HCT116 (cell line): ENCODE measurements around the gene RNF130. TPM values are rescaled to one million over a fixed set of nuclear protein-coding genes. Genes with fewer than 3 reads are reported as not detected.

Experiments
- ATAC-seq: fragments of 200-7000 bp; cut with Tn5 transposase; 2 replicates; pipeline ENCODE4 v1.9.1; 2020; ENCODE audit warnings: mild to moderate bottlenecking, moderate library complexity
- BruUV-seq: library from RNA; stranded (reverse); fragments of 400-500 nt; replicated peaks from 2 replicates; lab custom pipeline; 2021; lab: Mats Ljungman, UMichigan
- CTCF ChIA-PET: fragments of 300-600 bp; sonication (Branson Sonifier 250); formaldehyde crosslinking; loops from one replicate; lab custom pipeline; 2021; ENCODE audit warnings: antibody characterized with exemption; lab: Charles Lee
- POLR2A ChIA-PET: fragments of 300-600, 350-600 bp; sonication (Branson Sonifier 250); formaldehyde crosslinking; loops from one replicate; lab custom pipeline; 2021; ENCODE audit warnings: antibody characterized with exemption; lab: Charles Lee
- RAD21 ChIA-PET, 2 experiments: fragments of 300-600 bp; sonication (Branson Sonifier 250); formaldehyde crosslinking; loops; one replicate each; lab custom pipeline; 2023; ENCODE audit warnings: low total read pairs in 2 of 2; ENCODE audit not compliant: uncharacterized antibody in 2 of 2, unreplicated experiment in 2 of 2, low non-redundant PET in 1 of 2; lab: Charles Lee
- DNase-seq: peaks from one replicate; pipeline ENCODE4 v3.0.0-alpha.2; 2010; ENCODE audit warnings: low read depth, low spot score
- H2AFZ ChIP-seq: fragments of 200-600 bp; shearing (Covaris generic), sonication (generic); 2 replicates; pipeline ENCODE4 v1.6.1; 2017; ENCODE audit warnings: low read depth, mixed run types, mixed read lengths, antibody characterized with exemption, low read length; ENCODE audit not compliant: poor library complexity, severe bottlenecking
- H3K27ac ChIP-seq: 2 replicates; pipeline ENCODE4 v1.5.1; 2012; ENCODE audit warnings: low read depth, low read length
- H3K27me3 ChIP-seq: fragments of 200-600 bp; sonication (generic); 2 replicates; pipeline ENCODE4 v1.6.1; 2016; ENCODE audit warnings: mixed run types, low read length, mixed read lengths; ENCODE audit not compliant: insufficient read depth
- H3K36me3 ChIP-seq, 2 experiments: fragments of 200-500 bp in 1 of 2; fragments of 200-600 bp in 1 of 2; sonication (Bioruptor generic) in 1 of 2; sonication (generic) in 1 of 2; 2 replicates each; pipeline versions ENCODE4 v1.5.1 to v1.6.1; 2014 to 2016; ENCODE audit warnings: low read length in 2 of 2, inconsistent platforms in 1 of 2, mixed read lengths in 1 of 2, mixed run types in 1 of 2; ENCODE audit not compliant: insufficient read depth in 2 of 2, control insufficient read depth in 1 of 2
- H3K4me1 ChIP-seq, 2 experiments: fragments of 200-600 bp in 1 of 2; sonication (generic) in 1 of 2; 2 replicates each; pipeline versions ENCODE4 v1.5.1 to v1.6.1; 2012 to 2017; ENCODE audit warnings: low read length in 2 of 2, inconsistent platforms in 1 of 2, mild to moderate bottlenecking in 1 of 2, mixed read lengths in 1 of 2, mixed run types in 1 of 2, moderate library complexity in 1 of 2; ENCODE audit not compliant: insufficient read depth in 2 of 2, control insufficient read depth in 1 of 2
- H3K4me2 ChIP-seq: fragments of 200-600 bp; sonication (generic); 2 replicates; pipeline ENCODE4 v1.6.1; 2017; ENCODE audit warnings: mixed run types, low read length, mixed read lengths
- H3K4me3 ChIP-seq, 2 experiments: fragments of 200-600 bp in 1 of 2; sonication (generic) in 1 of 2; replicated peaks in 1 of 2; 2 replicates each; pipeline ENCODE4 v1.5.1; 2011 to 2016; ENCODE audit warnings: low read length in 2 of 2, control low read depth in 1 of 2, low read depth in 1 of 2, mild to moderate bottlenecking in 1 of 2, mixed read lengths in 1 of 2, mixed run types in 1 of 2
- H3K79me2 ChIP-seq: fragments of 200-600 bp; sonication (generic); 2 replicates; pipeline ENCODE4 v1.6.1; 2017; ENCODE audit warnings: mild to moderate bottlenecking, mixed run types, low read length, moderate library complexity, mixed read lengths; ENCODE audit not compliant: insufficient read depth
- H3K9ac ChIP-seq: fragments of 200-600 bp; sonication (generic); 2 replicates; pipeline ENCODE4 v1.6.1; 2016; ENCODE audit warnings: low read length, mixed read lengths
- H3K9me2 ChIP-seq: fragments of 200-600 bp; sonication (generic), shearing (Covaris generic); 2 replicates; pipeline ENCODE4 v1.6.1; 2017; ENCODE audit warnings: mixed run types, mild to moderate bottlenecking, moderate library complexity; ENCODE audit not compliant: insufficient read depth
- H3K9me3 ChIP-seq, 2 experiments: fragments of 200-500 bp in 1 of 2; fragments of 200-600 bp in 1 of 2; sonication (Bioruptor generic) in 1 of 2; sonication (generic) in 1 of 2; 2 replicates each; pipeline ENCODE4 v1.6.1; 2014 to 2017; ENCODE audit warnings: low read length in 2 of 2, mixed read lengths in 2 of 2, inconsistent platforms in 1 of 2, low read depth in 1 of 2, mild to moderate bottlenecking in 1 of 2, mixed run types in 1 of 2, moderate library complexity in 1 of 2; ENCODE audit not compliant: control insufficient read depth in 1 of 2, insufficient read depth in 1 of 2
- H4K20me1 ChIP-seq: fragments of 200-600 bp; sonication (generic), shearing (Covaris generic); 2 replicates; pipeline ENCODE4 v1.6.1; 2017; ENCODE audit warnings: mixed run types, mild to moderate bottlenecking, moderate library complexity; ENCODE audit not compliant: insufficient read depth
- EZH2 ChIP-seq: fragments of 200-600 bp; sonication (generic); IDR thresholded peaks from 2 replicates; pipeline ENCODE4 v1.6.1; 2017; ENCODE audit warnings: antibody characterized with exemption, mixed run types
- ZFX ChIP-seq: fragments of 450-650 bp; IDR thresholded peaks from 2 replicates; pipeline ENCODE4 v1.6.1; 2017
- intact Hi-C: fragments of 100-400 bp; cut with micrococcal nuclease; formaldehyde crosslinking; loops from 2 replicates; pipeline ENCODE4 v1.10.0; 2022
- total RNA-seq: library from RNA; stranded (reverse); gene quantifications from one replicate; pipeline ENCODE4 v1.2.1, GENCODE V29; 2021; ENCODE audit not compliant: unreplicated experiment

RNF130 gene
- total RNA-seq, 1 experiment from 2014 or later: 34.9 TPM

DNA sequence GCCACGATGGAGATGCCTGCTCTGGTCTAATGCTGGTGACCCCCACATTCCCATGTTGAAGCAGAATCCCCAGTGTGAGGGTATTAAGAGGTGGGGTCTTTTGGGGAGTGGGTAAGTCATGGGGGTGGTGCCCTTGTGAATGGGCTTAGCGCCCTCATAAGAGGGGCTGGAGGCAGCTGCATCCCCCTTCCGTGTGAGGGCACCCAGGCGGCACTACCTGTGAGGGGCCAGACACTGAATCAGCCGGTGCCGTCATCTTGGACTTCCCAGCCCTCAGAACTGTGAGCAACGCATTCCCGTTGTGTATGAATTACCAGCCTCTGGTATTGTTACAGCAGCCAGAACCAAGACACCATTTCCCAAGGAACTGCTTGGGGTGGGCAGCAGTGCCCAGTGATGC lies 27.0 kb upstream of the RNF130 start:
- no peak overlapping the region for H3K9ac ChIP-seq
- no peaks in the 10 kb centered on the region for H3K9me2 ChIP-seq
- no peaks in the 10 kb centered on the region for H4K20me1 ChIP-seq
- RAD21 ChIA-PET: no interaction called here
- POLR2A ChIA-PET: no interaction called here
- H3K4me3 ChIP-seq: no peak overlapping the region
- H3K4me1 ChIP-seq: no peaks in the 10 kb centered on the region
- H2AFZ ChIP-seq: no peak overlapping the region
- no peak for DNase-seq
- ATAC-seq: no peak
- no TSS peak for BruUV-seq
- CTCF ChIA-PET: no interaction called here
- intact Hi-C loops: no loop called here
- no peaks in the 10 kb centered on the region for H3K27me3 ChIP-seq
- H3K9me3 ChIP-seq: no peaks in the 10 kb centered on the region
- no peaks in the 10 kb centered on the region for H3K79me2 ChIP-seq
- no peaks in the 10 kb centered on the region for H3K36me3 ChIP-seq
- no peak overlapping the region for H3K4me2 ChIP-seq
- no peak overlapping the region for H3K27ac ChIP-seq
- TF ChIP-seq EZH2: no peak

DNA sequence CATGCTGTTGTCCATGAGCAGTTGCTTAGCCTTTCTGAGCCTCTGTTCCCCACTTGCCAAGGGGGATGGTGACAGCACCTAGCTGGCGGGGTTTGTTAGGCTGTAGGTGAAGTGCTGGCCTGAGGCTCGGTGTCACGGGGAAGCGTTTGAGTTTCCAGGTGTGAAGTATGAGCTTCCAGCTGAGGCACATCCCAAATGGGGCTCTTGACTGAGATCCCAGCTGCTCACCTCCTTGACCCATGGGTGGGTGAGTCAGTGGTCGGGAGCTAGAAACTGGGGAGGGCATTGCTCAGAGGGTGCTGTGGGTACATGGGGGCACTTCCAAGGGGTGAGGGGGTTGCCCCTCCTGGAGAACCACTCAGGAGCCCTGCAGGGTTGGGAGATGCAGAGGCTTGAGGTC lies 26.4 kb upstream of the RNF130 start:
- no peaks in the 10 kb centered on the region for H3K79me2 ChIP-seq
- CTCF ChIA-PET: no interaction called here
- H3K27me3 ChIP-seq: no peaks in the 10 kb centered on the region
- H2AFZ ChIP-seq: no peak overlapping the region
- H3K9me2 ChIP-seq: no peaks in the 10 kb centered on the region
- RAD21 ChIA-PET: no interaction called here
- no peaks in the 10 kb centered on the region for H3K36me3 ChIP-seq
- ATAC-seq: no peak
- no peaks in the 10 kb centered on the region for H3K9me3 ChIP-seq
- no peak for TF ChIP-seq ZFX
- no peak overlapping the region for H3K4me2 ChIP-seq
- H3K27ac ChIP-seq: no peak overlapping the region
- H4K20me1 ChIP-seq: no peaks in the 10 kb centered on the region
- intact Hi-C loops: no loop called here
- no peaks in the 10 kb centered on the region for H3K4me1 ChIP-seq
- BruUV-seq: no TSS peak
- POLR2A ChIA-PET: no interaction called here
- no peak for DNase-seq
- H3K9ac ChIP-seq: no peak overlapping the region
- H3K4me3 ChIP-seq: no peak overlapping the region
